GM18499 (cell line): Measurements from ENCODE around the gene STEAP3.

Experiments used
- ATAC-seq: cut with Tn5 transposase; IDR thresholded peaks from one replicate; pipeline ENCODE4 v1.9.1; 2021; ENCODE audit warnings: moderate number of reproducible peaks; ENCODE audit not compliant: insufficient read depth, unreplicated experiment

STEAP3 gene

DNA sequence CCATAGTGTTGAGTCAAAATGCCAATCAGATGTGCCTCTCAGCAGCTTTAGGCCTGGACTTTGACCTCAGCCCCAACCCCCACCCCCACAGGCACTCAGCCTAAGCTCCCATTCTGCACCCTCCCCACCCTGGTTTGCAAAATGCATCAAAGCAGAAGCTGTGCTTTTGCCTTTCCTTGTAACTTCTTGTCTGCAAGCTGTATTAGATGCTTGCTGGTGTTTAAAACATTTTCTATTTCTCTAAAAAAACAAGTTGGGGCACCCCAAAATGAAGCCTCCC is 26.6 kb upstream of the STEAP3 start:
- ATAC-seq: no peak

DNA sequence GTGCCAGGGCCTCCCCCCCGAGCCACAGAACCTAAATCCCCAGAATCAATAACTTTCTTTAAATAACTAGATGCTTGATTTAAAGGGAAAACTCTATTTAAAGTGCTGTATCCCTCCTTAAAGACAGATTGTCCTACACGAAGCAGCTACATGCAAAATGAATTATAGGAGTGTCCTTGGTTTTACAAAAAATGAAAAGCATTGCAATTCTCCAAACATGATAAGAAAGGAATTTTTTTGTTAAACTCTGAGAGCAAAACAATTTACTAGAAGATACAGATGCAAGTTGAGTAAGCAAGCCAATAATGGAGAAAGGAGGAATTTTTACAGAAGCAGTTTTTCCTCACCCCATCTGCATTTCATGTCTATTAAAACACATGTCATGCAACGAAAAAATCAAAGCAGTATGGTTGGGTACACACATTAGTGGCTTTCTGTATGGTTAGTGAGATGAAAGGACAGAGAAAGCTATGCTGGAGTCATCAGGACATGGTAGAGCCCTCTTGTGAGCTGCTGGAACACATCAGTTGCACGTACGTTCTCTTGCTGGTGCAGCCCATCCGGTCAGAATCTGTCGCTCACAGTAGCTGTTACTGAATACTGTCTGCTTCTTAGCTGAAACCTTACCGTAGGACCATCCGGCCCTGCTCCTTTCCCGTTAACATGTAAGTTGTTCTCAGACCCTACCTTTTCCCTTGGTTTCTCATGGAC is 25.9 kb upstream of the STEAP3 start:
- ATAC-seq: no peak

DNA sequence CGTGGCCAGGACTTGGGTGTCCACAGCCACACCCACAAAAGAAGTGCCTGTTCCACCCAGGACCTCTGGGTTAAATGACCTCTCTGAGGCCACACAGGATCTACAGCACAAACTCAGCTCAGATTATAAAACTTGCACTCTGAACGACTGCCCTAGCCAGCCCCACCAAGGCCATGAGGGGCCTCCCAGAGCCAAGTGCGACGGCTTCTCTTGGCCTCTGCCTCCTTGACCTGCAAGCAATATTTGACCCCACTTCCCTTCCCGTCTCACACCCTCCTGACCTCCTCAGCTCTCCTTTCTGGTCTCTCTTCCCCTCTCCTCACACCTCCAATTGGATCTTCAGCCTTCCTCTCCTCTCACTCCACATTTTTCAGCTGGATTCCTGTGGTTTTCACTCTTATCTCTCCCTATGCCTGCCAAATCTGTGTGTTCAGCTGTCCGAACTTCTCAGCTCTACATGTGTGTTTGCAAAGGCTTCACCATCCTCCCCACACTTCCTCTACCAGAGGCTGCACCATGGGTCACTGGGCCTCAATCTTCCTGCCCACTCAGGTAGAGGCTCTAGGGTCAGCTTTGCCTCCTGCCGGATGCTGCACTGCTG is 25.3 kb upstream of the STEAP3 start:
- ATAC-seq: no peak

DNA sequence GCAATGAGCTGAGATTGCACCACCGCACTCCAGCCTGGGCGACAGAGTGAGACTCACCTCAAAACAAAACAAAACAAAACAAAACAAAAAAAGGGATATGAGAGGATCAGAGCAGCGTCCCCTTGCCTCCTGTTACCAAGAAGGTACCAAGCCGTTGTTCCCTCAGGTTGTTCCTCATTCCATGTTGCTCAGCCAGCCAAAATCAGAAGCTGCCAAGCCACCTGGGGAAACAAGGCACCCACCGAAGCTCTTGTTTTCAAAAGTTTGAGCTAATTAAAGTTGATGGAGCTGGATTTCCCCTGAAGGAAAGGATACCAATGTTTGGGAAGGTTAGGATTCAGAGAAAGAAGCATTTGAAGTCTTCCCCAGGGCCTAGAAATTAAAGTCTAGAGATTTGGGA is 21.8 kb upstream of the STEAP3 start:
- ATAC-seq: no peak

DNA sequence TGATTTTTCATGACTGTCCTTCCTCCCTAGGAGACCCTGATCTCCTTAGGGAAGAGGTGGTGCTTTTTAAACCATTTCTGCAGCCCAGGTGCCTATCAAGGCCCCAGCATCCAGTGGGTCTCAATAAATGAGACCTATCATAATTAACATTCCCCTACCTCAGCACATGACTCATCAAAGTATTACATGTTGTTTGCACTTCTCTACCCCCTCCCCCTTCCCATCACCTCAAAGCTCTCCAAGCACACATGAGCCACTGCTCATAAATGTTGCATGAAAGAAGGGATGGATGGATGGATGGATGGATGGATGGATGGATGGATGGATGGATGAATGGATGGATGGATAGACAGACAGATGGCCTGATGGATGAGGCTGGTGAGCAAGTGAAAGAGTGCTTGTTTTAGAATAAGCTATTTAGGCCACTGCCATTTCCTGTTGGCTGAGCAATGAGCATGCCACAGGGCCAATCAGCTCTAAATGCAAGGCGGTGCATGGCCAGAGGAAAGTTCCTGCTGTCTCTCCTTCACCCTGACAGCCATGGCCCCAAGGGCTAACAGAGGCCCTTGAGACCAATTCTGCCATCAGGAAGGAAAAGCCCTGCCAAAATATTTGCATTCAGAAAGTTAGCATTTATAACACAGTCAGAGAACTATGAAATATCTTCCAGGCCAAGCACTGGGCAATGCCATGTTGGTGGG is 20.9 kb upstream of the STEAP3 start:
- ATAC-seq: no peak

DNA sequence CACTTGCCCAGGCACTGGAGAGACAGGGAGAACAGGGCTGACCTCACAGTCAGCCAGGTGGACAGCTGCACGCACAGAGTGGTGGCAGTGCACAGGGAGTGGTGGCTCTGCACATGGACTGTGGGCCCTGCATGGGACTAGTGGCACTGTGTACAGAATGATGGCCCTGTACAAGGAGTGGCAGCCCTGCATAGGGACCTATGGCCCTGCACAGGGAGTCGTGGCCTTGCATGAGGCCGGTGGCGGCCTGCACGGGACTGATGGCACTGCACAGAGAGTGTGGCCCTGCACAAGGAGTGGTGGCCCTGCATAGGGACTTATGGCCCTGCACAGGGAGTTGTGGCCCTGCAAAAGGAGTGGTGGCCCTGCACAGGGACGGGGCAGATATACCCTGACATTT is 19.1 kb upstream of the STEAP3 start:
- ATAC-seq: no peak

DNA sequence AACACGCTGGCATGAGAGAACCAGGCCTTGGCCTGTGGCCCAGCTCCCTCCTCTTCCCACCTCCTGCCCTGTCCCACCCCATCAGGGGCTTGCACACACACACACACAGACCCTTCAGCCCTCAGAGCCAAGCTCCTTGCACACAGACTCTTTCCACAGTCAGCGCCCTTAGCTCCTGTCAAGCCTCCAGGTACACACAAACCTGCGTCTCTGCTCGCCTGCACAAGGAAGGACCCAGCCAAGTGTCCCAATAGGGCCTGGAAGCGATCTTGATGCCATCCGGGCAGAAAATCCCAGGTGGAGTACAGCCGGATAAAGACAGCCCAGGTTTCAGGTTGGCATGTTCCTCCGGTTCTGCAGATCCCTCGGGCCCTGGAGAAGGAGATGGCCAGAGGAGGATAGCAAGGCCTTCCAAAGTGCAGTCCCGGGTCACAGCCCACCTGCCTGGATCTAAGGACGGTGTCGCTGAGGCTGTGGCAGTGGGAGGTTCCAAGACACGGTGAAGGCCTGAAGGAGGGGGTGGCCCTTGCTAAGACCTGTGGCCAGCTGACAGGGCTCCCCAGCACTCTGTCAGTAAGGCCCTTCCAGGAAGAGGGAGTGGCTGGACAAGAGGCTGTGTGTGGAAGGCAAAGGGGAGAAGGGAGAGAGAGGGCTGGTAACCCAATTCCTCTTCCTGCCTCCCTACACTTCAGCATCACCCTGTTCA is 18.5 kb upstream of the STEAP3 start:
- ATAC-seq: no peak

DNA sequence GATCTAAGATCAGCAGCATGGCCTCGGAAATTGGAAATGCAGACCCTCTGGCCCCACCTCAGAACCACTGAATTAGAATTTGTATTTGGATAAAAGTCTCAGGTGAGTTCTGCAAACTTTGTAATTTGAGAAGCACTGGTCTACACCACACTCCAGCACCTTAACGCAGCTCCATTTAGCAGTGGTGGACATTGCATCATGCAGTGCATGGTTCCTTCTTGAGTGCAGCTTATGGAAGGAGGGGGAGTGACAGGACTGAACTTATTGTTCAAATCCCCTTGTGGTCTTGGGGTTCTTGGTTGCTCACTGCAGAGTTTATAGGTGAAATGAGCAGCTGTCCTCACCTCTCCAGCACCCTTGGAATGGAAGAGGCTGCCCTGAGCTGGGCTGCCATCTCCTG is 17.4 kb upstream of the STEAP3 start:
- ATAC-seq: no peak

DNA sequence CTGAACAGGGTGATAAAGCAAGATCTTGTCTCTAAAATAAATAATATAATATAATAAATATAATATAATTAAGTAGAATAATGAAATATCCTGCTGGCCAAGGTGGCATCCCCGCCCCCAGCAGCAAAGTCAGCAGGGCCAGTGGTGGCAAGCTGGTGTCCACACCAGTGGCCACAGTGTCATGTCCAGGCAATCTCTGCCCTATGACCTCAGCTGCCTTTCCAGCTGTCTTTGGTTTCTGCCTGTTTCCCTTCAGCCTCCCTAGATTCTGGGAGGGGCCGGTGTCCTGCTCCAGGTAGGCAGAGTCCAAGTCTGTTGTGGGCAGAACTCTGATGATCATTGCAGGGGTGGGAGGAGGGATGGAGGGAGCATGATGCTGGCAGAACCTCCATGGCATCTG is 16.2 kb upstream of the STEAP3 start:
- ATAC-seq: no peak

DNA sequence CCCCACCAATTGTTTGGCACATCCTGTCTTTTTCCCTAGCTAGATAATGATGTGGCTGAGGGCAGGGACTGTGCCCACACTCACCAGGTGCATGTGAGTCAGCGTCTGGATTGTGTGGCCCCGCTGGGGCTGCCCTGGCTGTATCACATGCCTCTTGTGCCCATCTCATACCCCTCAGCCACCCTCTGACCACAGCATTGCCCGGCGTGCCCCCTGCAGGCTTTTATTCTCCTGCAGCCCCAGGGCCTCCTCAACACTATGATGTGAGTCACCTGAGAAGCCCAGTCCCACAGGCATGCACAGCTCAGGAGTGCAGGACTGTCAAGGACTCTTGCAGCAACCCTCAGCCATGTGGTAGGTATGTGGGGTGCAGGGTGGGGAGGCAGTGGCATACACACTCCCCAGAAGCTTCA is 14.8 kb upstream of the STEAP3 start:
- ATAC-seq: no peak

DNA sequence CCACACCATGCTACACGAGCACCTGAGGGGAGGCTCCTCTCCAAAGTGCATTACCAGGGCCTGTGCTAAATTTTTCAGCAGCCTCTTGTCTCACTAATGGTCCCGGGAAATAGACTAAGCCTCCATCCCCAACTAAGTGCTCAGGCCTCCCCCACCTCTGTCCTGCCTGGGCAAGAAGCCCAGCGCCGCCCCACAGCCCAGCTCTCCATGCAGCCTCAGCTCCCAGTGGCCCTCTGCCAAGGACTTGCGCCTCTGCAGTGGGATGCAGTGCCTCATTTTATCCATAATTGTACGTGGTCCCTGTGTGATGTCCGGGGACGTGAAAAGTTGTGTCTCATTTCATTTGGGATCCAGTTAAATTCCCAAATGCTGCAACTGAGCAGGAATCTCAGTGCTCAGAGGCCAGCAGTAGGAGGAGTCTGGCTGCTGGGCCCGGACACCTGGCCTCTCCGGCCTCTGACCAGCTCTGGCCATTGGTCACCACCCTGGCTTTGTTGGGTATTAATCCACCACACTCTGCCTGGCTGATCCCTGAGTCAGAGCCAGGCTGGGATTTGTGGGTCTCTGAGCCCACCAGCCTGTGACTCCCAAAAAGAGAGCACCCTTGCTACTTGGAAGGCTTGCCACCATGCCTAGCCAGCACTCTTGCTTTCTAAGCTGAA is 11.4 kb upstream of the STEAP3 start:
- no peak for ATAC-seq

DNA sequence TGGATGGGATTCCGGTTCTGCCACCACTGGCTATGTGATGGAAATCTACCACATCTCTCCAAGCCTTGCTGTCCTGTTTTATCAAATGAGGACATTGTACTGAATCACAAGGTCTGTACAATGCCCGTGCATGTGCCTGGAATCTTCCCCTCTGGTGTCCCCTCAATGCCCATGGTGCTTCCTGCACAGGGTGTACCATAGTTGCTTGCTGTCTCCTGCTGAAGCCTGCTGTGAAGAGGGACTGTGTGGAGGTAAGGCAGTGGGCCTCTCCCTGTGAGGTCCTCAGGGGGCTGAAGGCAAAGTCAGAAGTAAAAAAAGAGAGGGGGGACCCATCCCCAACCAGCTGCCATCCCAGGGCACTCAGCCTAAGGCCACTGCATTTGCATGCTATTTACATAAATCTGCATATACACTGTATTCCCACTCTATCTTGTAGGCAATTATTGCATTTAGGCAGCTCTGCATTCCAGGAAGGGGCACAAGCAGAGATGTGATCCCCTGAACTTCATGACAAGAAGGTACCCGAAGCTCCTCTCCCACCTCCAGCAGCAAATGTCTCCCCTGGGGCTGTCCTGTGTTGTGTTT is 9.1 kb upstream of the STEAP3 start:
- ATAC-seq: no peak

DNA sequence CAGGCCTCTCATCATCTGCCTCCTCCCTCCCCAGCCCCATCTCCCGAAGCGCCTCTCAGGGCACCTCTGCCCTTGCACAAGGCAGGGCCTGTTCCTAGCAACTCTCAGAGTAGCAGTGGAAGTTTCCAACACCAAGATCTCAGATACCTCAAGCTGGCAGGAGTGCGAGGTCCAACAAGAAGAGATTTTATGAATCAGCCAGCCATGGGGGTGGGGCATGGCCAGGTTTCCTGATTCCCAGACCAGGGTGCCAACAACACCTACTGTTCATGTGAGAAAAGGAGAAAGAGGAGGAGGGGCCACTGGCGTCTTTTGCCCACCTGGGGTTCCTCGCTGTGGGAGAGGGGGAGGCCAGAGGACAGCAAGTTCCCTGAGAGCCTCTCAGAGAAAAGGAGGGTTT is 6.6 kb upstream of the STEAP3 start:
- ATAC-seq: no peak

DNA sequence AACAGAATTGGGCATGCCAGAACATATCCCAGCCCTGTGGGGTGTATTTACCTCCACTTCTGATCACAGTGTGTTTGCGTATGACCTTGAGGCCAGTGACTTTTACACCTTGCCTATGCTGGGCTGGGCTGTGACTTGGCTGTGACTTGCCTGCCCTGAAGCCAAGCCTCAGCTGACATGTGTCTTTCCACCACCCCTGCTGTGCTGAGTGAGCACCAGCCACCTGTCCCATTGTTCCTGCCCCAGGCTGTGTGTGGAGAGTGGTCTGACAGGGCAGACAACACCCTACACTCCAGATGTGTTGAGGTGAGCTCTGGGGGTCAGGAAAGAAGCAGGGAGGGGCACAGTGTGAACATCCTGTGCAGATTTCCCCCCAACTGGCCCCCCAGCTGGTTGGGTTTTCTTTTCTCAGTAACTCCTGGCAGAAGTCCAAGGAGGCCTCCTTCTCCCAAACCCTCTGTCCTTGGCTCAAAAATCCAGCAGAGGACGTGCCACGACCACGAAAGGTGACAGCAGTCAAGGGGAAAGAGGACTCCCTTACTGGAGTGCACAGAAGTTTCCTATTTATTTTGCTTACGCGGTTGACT is 5.1 kb upstream of the STEAP3 start:
- no peak for ATAC-seq

DNA sequence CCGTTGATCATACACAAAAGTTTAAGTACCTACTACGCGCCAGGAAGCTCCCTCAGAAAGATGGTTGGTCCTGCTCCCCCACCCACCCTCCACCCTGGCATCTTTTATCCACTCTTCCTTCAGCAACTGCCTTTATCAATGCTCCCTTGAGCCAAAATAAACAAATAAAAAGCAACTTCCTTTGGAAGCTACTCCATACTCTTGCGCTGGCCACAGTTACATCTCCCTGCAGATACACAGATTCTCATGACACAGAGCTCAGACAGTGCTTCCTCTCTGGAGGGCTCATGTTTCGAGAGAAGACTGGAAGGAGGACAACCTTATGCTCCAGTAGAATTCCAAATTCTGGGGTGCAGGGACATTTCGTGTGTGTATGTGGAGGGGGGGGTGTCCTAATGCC is 3.8 kb upstream of the STEAP3 start:
- no peak for ATAC-seq

DNA sequence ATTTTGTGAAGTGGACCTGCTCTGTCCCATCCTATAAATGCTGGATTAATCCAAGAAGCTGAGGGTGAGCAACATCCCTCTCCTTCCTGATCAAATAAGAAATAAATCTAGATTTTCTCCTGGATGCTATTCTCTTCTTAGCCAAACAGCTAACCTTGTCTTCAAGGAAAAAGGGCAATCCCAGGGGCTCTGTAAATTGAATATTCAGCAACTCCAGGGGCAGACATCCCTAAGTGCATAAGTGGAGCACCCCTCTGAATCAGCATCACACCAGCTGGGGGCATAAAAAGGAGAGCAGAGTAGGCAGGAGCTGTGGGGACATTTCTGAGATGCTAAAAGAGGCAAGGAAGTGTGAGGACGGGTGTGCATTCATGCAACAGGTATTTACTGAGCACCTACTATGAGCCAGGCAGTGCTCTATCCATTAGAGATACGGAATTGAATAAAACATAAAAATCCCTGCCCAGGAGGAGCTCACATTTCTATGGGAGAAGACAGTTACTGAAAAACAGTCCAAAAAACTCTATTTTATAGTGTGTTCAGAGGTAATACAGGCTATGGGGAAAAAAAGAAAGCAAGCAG is 2.8 kb upstream of the STEAP3 start:
- no peak for ATAC-seq

DNA sequence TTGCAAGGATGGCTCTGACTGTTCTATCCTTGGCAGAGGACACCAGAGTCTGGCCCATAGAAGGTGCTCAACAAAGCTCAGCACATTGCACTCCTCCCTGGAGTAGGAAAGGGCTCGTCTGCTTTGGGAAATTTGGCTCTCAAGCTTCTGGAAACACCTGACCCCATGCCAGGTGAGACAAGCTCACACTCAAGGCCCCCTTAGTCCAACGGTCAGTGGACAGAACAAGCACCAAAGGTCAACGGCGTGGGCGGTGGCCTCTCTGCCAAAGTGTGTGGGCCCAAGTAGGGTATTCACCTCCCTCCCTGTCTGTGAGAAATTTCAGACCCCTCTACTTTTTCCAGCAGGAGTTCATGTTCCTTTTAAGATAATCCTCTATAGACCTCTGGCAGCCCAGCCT is 2.0 kb upstream of the STEAP3 start:
- ATAC-seq: no peak

DNA sequence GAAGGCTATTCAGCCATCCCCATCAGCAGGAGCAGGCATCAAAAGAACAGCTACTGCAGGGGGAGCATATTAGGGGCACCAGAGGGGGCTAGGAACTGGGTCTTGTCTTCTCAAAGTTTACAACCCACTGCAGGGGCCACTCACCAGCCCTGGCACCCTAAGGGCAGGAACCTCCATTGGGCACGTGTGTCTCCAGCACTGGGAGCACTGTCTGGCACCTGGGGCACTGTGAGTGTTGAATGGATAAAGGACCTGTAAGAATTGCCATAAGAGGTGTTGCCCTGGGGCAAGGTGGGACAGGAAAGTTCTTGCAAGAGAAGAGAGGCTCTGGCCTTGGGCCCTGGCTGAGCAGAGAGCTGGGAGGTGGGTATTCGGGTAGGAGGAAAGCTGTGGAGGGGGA is 1.4 kb upstream of the STEAP3 start:
- ATAC-seq: no peak

DNA sequence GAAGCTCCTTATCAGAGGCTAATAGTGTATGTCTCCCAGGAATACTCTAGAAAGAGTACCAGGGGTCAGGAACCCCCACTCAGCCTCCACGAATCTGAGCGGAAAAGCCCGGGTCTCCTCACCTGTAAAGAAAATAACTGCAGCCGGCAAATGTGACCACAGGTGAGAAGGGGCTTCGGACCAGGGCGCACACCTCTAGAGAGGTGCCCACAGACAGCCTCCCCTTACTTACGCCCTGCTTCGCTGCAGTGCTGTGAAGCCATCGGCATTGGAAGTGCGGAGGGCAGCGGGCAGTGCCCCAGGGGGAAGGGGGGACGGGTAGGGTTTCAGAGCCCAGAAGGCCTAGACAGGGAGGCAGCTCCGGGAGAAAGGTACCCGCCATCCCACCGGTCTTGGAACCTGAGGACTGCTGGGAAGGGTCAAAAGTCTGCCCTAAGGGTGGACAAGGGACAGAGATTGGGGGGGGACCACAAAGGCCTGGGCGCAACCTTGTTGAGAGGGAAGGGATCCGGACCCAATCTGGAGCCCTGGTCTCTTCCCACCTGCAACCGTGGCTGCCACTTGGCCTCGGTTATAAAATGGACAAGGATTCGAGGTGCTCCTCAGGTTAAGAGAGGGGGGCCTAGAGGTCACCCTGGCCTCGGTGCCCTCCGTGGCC is 642 bp upstream of the STEAP3 start:
- ATAC-seq: no peak
